Measurements from ENCODE around the gene USP3. TPM values are rescaled to one million over a fixed set of nuclear protein-coding genes. Genes with fewer than 3 reads are reported as not detected.

Gene USP3
- total and polyA plus RNA-seq, 2 experiments from 2014 or later = 15.4 to 21.0 TPM

GRCh38 chr15:63538876-63539275, 34.5 kb downstream of the USP3 start:
- no peaks in the 10 kb centered on the region for H4K20me1 ChIP-seq (ENCODE audit: insufficient read depth)
- in situ Hi-C loops (cut with MboI) = no loop called here

GRCh38 chr15:63539521-63539920, 35.1 kb downstream of the USP3 start:
- Histone ChIP-seq H3K4me2 (ENCODE audit: unreplicated experiment) (no peak overlapping the region), H2AFZ (no peak overlapping the region), H3K4me3 (no peak overlapping the region), H3K9me2 (ENCODE audit: insufficient read depth) (no peaks in the 10 kb centered on the region; the same call in 1 of the 2 replicates), H3K27me3 (replicated peaks; ENCODE audit: insufficient read depth) (no peaks in the 10 kb centered on the region), H3K9ac (no peak overlapping the region), H3K79me2 (ENCODE audit: insufficient read depth) (peaks cover 52% of the 10 kb centered on the region), H3K36me3 (ENCODE audit: low read depth) (peaks cover 8% of the 10 kb centered on the region; the same call in 1 of the 2 replicates), H3K27ac (no peak overlapping the region), H3K9me3 (ENCODE audit: low read depth) (no peaks in the 10 kb centered on the region), H3K4me1 (ENCODE audit: insufficient read depth) (no peaks in the 10 kb centered on the region), H3F3A (ENCODE audit: insufficient read depth) (no peaks in the 10 kb centered on the region), H4K20me1 (ENCODE audit: insufficient read depth) (no peaks in the 10 kb centered on the region)
- TF ChIP-seq EZH2 (IDR thresholded peaks at IDR 0.05; ENCODE audit: insufficient read depth, poor library complexity, severe bottlenecking) (no peak), EZH2phosphoT487 (IDR thresholded peaks at IDR 0.05; ENCODE audit: insufficient read depth, low read depth) (no peak)
- 93 to 94% methylated on average over 6 of the region's 6 CpGs for WGBS, 2 experiments (ENCODE audit: low coverage in 1 of 2, low lambda C conversion rate in 2 of 2, missing lambda C conversion rate in 2 of 2)
- in situ Hi-C loops (cut with MboI) = no loop called here
- DNase-seq = no peak

More at GRCh38 chr15:63538876-63539275, 34.5 kb downstream of the USP3 start:
- WGBS, 2 experiments (ENCODE audit: low coverage in 1 of 2, low lambda C conversion rate in 2 of 2, missing lambda C conversion rate in 2 of 2) = 93% methylated on average over 3 of the region's 3 CpGs
- Histone ChIP-seq H3K4me3 (no peak overlapping the region), H3K36me3 (ENCODE audit: low read depth) (peaks cover 8% of the 10 kb centered on the region; the same call in 1 of the 2 replicates), H3K4me1 (ENCODE audit: insufficient read depth) (no peaks in the 10 kb centered on the region), H3K27ac (no peak overlapping the region), H3K9me2 (ENCODE audit: insufficient read depth) (no peaks in the 10 kb centered on the region; the same call in 1 of the 2 replicates), H3K9ac (no peak overlapping the region), H3F3A (ENCODE audit: insufficient read depth) (no peaks in the 10 kb centered on the region), H2AFZ (no peak overlapping the region), H3K27me3 (replicated peaks; ENCODE audit: insufficient read depth) (no peaks in the 10 kb centered on the region), H3K79me2 (ENCODE audit: insufficient read depth) (peaks cover 59% of the 10 kb centered on the region), H3K4me2 (ENCODE audit: unreplicated experiment) (no peak overlapping the region), H3K9me3 (ENCODE audit: low read depth) (no peaks in the 10 kb centered on the region)
- no peak for TF ChIP-seq EZH2 (IDR thresholded peaks at IDR 0.05; ENCODE audit: insufficient read depth, poor library complexity, severe bottlenecking)
- no peak for TF ChIP-seq EZH2phosphoT487 (IDR thresholded peaks at IDR 0.05; ENCODE audit: insufficient read depth, low read depth)
- DNase-seq = no peak

DNA sequence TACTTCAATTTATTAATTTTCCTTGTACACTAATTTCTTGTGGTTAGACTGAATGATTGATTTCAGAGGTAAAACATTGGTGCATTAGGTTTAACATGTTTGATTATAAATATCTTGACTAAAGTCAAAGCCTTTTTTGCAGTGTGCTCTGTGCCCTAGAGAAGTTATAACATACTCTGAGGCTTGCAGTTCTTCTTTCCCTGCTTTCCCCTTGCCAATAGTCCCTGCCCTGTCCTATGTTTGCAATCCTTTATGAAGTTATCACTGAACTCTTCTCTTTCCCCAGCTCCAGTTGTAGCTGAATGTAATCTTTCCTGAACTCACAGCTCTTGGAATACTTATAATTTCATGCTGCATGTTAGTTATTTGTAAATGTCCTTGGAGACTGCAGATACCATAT, 35.6 kb downstream of the USP3 start:
- Histone ChIP-seq H3K79me2 (ENCODE audit: insufficient read depth) (peaks cover 50% of the 10 kb centered on the region), H3K4me1 (ENCODE audit: insufficient read depth) (no peaks in the 10 kb centered on the region), H2AFZ (no peak overlapping the region), H3K4me2 (ENCODE audit: unreplicated experiment) (no peak overlapping the region), H4K20me1 (ENCODE audit: insufficient read depth) (no peaks in the 10 kb centered on the region), H3K36me3 (ENCODE audit: low read depth) (peaks cover 8% of the 10 kb centered on the region; the same call in 1 of the 2 replicates), H3K27me3 (replicated peaks; ENCODE audit: insufficient read depth) (no peaks in the 10 kb centered on the region), H3K9ac (no peak overlapping the region), H3K9me3 (ENCODE audit: low read depth) (no peaks in the 10 kb centered on the region), H3K4me3 (no peak overlapping the region), H3K9me2 (ENCODE audit: insufficient read depth) (no peaks in the 10 kb centered on the region; the same call in 1 of the 2 replicates), H3K27ac (no peak overlapping the region), H3F3A (ENCODE audit: insufficient read depth) (no peaks in the 10 kb centered on the region)
- no peak for DNase-seq
- in situ Hi-C loops (cut with MboI) = no loop called here
- TF ChIP-seq EZH2phosphoT487 (IDR thresholded peaks at IDR 0.05; ENCODE audit: insufficient read depth, low read depth) = no peak
- no peak for TF ChIP-seq EZH2 (IDR thresholded peaks at IDR 0.05; ENCODE audit: insufficient read depth, poor library complexity, severe bottlenecking)

- Histone ChIP-seq H3K79me2 (ENCODE audit: insufficient read depth) (peaks cover 46% of the 10 kb centered on the region), H3K9ac (no peak overlapping the region), H3F3A (ENCODE audit: insufficient read depth) (no peaks in the 10 kb centered on the region), H3K9me2 (ENCODE audit: insufficient read depth) (no peaks in the 10 kb centered on the region; the same call in 1 of the 2 replicates), H2AFZ (no peak overlapping the region), H3K4me1 (ENCODE audit: insufficient read depth) (no peaks in the 10 kb centered on the region), H3K4me3 (no peak overlapping the region), H4K20me1 (ENCODE audit: insufficient read depth) (no peaks in the 10 kb centered on the region), H3K4me2 (ENCODE audit: unreplicated experiment) (no peak overlapping the region), H3K36me3 (ENCODE audit: low read depth) (peaks cover 8% of the 10 kb centered on the region; the same call in 1 of the 2 replicates), H3K9me3 (ENCODE audit: low read depth) (no peaks in the 10 kb centered on the region), H3K27me3 (replicated peaks; ENCODE audit: insufficient read depth) (no peaks in the 10 kb centered on the region), H3K27ac (no peak overlapping the region)
- TF ChIP-seq EZH2 (IDR thresholded peaks at IDR 0.05; ENCODE audit: insufficient read depth, poor library complexity, severe bottlenecking) (no peak), EZH2phosphoT487 (IDR thresholded peaks at IDR 0.05; ENCODE audit: insufficient read depth, low read depth) (no peak)
- in situ Hi-C loops (cut with MboI) = no loop called here
- WGBS, 2 experiments (ENCODE audit: low coverage in 1 of 2, low lambda C conversion rate in 2 of 2, missing lambda C conversion rate in 2 of 2) = 89 to 93% methylated on average over 4 of the region's 4 CpGs
- DNase-seq = no peak
These were observed 36.1 kb downstream of the USP3 start for GRCh38 chr15:63540449-63540848.

Data from GM23248 (cell line).